GM12878 (cell line): ENCODE results near the gene ACAP1. TPM values are rescaled to one million over a fixed set of nuclear protein-coding genes. Genes with fewer than 3 reads are reported as not detected.

Source experiments
- ATF7 ChIP-seq: fragments of 450-650 bp; IDR thresholded peaks from 2 replicates; pipeline ENCODE4 v1.6.1; 2016; ENCODE audit warnings: low read depth, mild to moderate bottlenecking
- CHD2 ChIP-seq: IDR thresholded peaks from 2 replicates; pipeline ENCODE4 v1.6.1; 2011; ENCODE audit warnings: low read depth, low read length, improper control_type of control experiment, borderline replicate concordance
- CREB1 ChIP-seq: IDR thresholded peaks from 2 replicates; pipeline ENCODE4 v1.6.1; 2012; ENCODE audit warnings: low read depth, mild to moderate bottlenecking, inconsistent platforms
- ETV6 ChIP-seq, 2 experiments: fragments of 450-650 bp in 1 of 2; IDR thresholded peaks in 1 of 2; conservative IDR thresholded peaks in 1 of 2; 2 replicates each; pipeline ENCODE4 v1.6.1; 2014; ENCODE audit warnings: antibody characterized with exemption in 1 of 2, borderline replicate concordance in 1 of 2, low read depth in 1 of 2, mild to moderate bottlenecking in 1 of 2, moderate library complexity in 1 of 2
- KLF5 ChIP-seq: fragments of 450-650 bp; IDR thresholded peaks from 2 replicates; pipeline ENCODE4 v1.6.1; 2014; ENCODE audit warnings: mild to moderate bottlenecking; ENCODE audit not compliant: partially characterized antibody
- MYB ChIP-seq: fragments of 150-350 bp; IDR thresholded peaks from 2 replicates; pipeline ENCODE4 v1.6.1; 2014; ENCODE audit warnings: mild to moderate bottlenecking, low read depth, low read length, borderline replicate concordance
- NR2C2 ChIP-seq: IDR thresholded peaks from 2 replicates; pipeline ENCODE4 v1.6.1; 2011; ENCODE audit warnings: borderline replicate concordance, low read depth; ENCODE audit not compliant: control insufficient read depth, insufficient read length
- POLR2AphosphoS5 ChIP-seq: IDR thresholded peaks from 2 replicates; pipeline ENCODE4 v1.6.1; 2011; ENCODE audit warnings: mild to moderate bottlenecking, low read length, inconsistent platforms
- POU2F2 ChIP-seq: IDR thresholded peaks from 3 replicates; pipeline ENCODE4 v1.6.1; 2011; ENCODE audit warnings: low read depth, mild to moderate bottlenecking, low read length, borderline replicate concordance
- SMARCA5 ChIP-seq: fragments of 450-650 bp; IDR thresholded peaks from 2 replicates; pipeline ENCODE4 v1.6.1; 2017; ENCODE audit warnings: mild to moderate bottlenecking
- SPI1 ChIP-seq: IDR thresholded peaks from 2 replicates; pipeline ENCODE4 v1.6.1; 2011; ENCODE audit warnings: low read depth, mild to moderate bottlenecking, low read length, moderate library complexity, borderline replicate concordance; ENCODE audit not compliant: insufficient read depth
- SREBF1 ChIP-seq: IDR thresholded peaks from 2 replicates; pipeline ENCODE4 v1.6.1; 2012; ENCODE audit warnings: mild to moderate bottlenecking, low read length
- TCF7 ChIP-seq: IDR thresholded peaks from 2 replicates; pipeline ENCODE4 v1.6.1; 2014; ENCODE audit warnings: antibody characterized with exemption, borderline replicate concordance
- polyA plus RNA-seq, 11 experiments: library from polyadenylated mRNA; depleted of rRNA in 4 of 11; unstranded in 6 of 11; stranded (reverse) in 5 of 11; fragments of >200 nt; fragmentation: Nextera tagmentation in 4 of 11; fragmentation: Illumina TruSeq in 1 of 11; extraction: Ambion mirVana in 4 of 11; extraction: Trizol in 1 of 11; gene quantifications; 1 replicate in 1 of 11; 2 replicates in 10 of 11; pipeline versions ENCODE4 v1.2.1 to v1.2.3, GENCODE V29; 2011 to 2016; ENCODE audit warnings: inconsistent platforms in 2 of 11, missing spikeins in 2 of 11, low read depth in 1 of 11
- total RNA-seq, 4 experiments: library from RNA; depleted of rRNA in 3 of 4; stranded (reverse); fragments of >200 nt in 3 of 4; fragmentation: Illumina TruSeq in 1 of 4; extraction: Trizol in 1 of 4; gene quantifications; 2 replicates each; pipeline versions ENCODE4 v1.2.1 to v1.2.3, GENCODE V29; 2013 to 2021
- TF ChIP-seq, protein P1 (sequence below): IDR thresholded peaks from 2 replicates; pipeline ENCODE4 v1.6.1; 2012; ENCODE audit warnings: low read length, inconsistent platforms
- TF ChIP-seq, protein P2 (sequence below): fragments of 450-650 bp; IDR thresholded peaks from 2 replicates; pipeline ENCODE4 v1.6.1; 2014; ENCODE audit warnings: mild to moderate bottlenecking
- TF ChIP-seq, protein P3 (sequence below): IDR thresholded peaks from 2 replicates; pipeline ENCODE4 v1.6.1; 2011; ENCODE audit warnings: low read depth, low read length, improper control_type of control experiment, borderline replicate concordance
- TF ChIP-seq, protein P4 (sequence below): fragments of 450-650 bp; IDR thresholded peaks from 2 replicates; pipeline ENCODE4 v1.6.1; 2016; ENCODE audit warnings: mild to moderate bottlenecking, moderate library complexity, borderline replicate concordance
- TF ChIP-seq, protein P5 (sequence below): fragments of 450-650 bp; IDR thresholded peaks from 2 replicates; pipeline ENCODE4 v1.6.1; 2017; ENCODE audit warnings: mild to moderate bottlenecking
- TF ChIP-seq, protein P6 (sequence below): IDR thresholded peaks from 2 replicates; pipeline ENCODE4 v1.6.1; 2012; ENCODE audit warnings: low read depth, low read length, improper control_type of control experiment

The ACAP1 gene
- total and polyA plus RNA-seq, 10 of the 15 experiments (the other 5 are each of a cell fraction or from before 2014, with no cell fraction given): 5.7 to 245 (median 118) TPM

DNA sequence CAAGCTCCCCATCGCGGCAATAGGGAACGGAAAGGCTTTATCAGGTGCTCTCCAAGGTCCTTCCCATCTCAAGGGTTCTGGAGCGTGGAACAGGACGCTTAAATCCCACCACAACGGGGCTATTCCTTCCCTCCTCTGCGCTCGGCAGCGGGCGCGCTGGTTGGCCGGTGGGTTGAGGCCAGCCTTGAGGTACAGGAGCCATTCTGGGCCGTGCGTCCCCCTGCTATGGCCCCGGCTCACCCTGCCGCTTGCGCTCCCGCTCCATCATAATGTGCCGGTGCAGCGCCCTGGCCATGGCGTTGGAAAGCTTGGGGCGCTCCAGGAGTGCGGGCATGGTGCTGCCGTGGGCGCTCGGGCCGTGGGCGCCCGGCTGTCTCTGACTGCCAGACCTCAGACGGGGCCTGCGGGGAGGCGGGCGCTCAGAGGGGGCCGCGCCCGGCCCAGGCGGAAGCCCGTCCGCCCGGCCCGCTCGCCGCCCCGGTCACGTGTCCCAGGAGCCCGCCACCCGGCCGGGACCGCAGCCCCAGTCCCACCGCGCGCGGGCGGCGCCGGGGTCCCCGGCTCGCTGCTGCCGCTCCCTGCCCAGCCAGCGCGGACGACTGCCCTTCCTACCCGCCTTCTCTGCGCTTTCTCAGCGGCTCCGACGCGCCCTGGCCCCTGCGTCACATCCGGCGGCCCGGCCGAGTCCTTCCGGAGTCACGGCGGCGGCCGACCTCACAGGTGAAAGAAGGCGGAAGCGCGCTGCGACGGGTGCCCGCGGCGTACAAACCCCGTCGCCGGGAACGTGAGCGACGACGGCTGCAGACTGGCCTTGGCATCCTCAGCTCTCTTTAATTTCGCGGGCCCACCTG, 21.4 kb upstream of the ACAP1 start, which contains the start of gene GPS2 (continued):
- TF ChIP-seq, protein P1, sequence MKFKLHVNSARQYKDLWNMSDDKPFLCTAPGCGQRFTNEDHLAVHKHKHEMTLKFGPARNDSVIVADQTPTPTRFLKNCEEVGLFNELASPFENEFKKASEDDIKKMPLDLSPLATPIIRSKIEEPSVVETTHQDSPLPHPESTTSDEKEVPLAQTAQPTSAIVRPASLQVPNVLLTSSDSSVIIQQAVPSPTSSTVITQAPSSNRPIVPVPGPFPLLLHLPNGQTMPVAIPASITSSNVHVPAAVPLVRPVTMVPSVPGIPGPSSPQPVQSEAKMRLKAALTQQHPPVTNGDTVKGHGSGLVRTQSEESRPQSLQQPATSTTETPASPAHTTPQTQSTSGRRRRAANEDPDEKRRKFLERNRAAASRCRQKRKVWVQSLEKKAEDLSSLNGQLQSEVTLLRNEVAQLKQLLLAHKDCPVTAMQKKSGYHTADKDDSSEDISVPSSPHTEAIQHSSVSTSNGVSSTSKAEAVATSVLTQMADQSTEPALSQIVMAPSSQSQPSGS: no peak
- TF ChIP-seq, protein P2, sequence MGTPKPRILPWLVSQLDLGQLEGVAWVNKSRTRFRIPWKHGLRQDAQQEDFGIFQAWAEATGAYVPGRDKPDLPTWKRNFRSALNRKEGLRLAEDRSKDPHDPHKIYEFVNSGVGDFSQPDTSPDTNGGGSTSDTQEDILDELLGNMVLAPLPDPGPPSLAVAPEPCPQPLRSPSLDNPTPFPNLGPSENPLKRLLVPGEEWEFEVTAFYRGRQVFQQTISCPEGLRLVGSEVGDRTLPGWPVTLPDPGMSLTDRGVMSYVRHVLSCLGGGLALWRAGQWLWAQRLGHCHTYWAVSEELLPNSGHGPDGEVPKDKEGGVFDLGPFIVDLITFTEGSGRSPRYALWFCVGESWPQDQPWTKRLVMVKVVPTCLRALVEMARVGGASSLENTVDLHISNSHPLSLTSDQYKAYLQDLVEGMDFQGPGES: no peak
- TF ChIP-seq TCF7 (no peak), ETV6 (conservative IDR thresholded peaks at IDR 0.05 in 1 of 2, IDR thresholded peaks at IDR 0.05 in 1 of 2; ENCODE audit: borderline replicate concordance in 1 of 2, low read depth in 1 of 2) (no peak), SMARCA5 (peak; percentile 81; the same call in 1 of the 2 replicates), CREB1 (peak; percentile 95), POU2F2 (0 out of 3 replicates have a peak, but pooled peaks have one; percentile 16), SREBF1 (peak; percentile 67), KLF5 (peak; percentile 82), ATF7 (0 out of 2 replicates have a peak, but pooled peaks have one; percentile 28), MYB (no peak), POLR2AphosphoS5 (peak; percentile 71; the same call in 1 of the 2 replicates), SPI1 (no peak), CHD2 (peak; percentile 76), NR2C2 (peak; percentile 77)
- TF ChIP-seq, protein P3, sequence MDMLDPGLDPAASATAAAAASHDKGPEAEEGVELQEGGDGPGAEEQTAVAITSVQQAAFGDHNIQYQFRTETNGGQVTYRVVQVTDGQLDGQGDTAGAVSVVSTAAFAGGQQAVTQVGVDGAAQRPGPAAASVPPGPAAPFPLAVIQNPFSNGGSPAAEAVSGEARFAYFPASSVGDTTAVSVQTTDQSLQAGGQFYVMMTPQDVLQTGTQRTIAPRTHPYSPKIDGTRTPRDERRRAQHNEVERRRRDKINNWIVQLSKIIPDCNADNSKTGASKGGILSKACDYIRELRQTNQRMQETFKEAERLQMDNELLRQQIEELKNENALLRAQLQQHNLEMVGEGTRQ: no peak; the same call in 1 of the 2 replicates
- TF ChIP-seq, protein P4, sequence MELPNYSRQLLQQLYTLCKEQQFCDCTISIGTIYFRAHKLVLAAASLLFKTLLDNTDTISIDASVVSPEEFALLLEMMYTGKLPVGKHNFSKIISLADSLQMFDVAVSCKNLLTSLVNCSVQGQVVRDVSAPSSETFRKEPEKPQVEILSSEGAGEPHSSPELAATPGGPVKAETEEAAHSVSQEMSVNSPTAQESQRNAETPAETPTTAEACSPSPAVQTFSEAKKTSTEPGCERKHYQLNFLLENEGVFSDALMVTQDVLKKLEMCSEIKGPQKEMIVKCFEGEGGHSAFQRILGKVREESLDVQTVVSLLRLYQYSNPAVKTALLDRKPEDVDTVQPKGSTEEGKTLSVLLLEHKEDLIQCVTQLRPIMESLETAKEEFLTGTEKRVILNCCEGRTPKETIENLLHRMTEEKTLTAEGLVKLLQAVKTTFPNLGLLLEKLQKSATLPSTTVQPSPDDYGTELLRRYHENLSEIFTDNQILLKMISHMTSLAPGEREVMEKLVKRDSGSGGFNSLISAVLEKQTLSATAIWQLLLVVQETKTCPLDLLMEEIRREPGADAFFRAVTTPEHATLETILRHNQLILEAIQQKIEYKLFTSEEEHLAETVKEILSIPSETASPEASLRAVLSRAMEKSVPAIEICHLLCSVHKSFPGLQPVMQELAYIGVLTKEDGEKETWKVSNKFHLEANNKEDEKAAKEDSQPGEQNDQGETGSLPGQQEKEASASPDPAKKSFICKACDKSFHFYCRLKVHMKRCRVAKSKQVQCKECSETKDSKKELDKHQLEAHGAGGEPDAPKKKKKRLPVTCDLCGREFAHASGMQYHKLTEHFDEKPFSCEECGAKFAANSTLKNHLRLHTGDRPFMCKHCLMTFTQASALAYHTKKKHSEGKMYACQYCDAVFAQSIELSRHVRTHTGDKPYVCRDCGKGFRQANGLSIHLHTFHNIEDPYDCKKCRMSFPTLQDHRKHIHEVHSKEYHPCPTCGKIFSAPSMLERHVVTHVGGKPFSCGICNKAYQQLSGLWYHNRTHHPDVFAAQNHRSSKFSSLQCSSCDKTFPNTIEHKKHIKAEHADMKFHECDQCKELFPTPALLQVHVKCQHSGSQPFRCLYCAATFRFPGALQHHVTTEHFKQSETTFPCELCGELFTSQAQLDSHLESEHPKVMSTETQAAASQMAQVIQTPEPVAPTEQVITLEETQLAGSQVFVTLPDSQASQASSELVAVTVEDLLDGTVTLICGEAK: peak; percentile 94
- TF ChIP-seq, protein P5, sequence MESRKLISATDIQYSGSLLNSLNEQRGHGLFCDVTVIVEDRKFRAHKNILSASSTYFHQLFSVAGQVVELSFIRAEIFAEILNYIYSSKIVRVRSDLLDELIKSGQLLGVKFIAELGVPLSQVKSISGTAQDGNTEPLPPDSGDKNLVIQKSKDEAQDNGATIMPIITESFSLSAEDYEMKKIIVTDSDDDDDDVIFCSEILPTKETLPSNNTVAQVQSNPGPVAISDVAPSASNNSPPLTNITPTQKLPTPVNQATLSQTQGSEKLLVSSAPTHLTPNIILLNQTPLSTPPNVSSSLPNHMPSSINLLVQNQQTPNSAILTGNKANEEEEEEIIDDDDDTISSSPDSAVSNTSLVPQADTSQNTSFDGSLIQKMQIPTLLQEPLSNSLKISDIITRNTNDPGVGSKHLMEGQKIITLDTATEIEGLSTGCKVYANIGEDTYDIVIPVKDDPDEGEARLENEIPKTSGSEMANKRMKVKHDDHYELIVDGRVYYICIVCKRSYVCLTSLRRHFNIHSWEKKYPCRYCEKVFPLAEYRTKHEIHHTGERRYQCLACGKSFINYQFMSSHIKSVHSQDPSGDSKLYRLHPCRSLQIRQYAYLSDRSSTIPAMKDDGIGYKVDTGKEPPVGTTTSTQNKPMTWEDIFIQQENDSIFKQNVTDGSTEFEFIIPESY: no peak
- TF ChIP-seq, protein P6, sequence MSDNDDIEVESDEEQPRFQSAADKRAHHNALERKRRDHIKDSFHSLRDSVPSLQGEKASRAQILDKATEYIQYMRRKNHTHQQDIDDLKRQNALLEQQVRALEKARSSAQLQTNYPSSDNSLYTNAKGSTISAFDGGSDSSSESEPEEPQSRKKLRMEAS: peak; percentile 76; the same call in 1 of the 2 replicates
